ENCODE data around the gene GJD4.

GRCh38 chr10:35652824-35653223 lies 47.7 kb downstream of the GJD4 start:
- TF ChIP-seq CTCF (IDR thresholded peaks at IDR 0.05) = no peak
- no peak for TF ChIP-seq POLR2A (IDR thresholded peaks at IDR 0.05)
